IMR-90 (cell line): Measurements from ENCODE around the gene SLC35E4. TPM values are rescaled to one million over a fixed set of nuclear protein-coding genes. Genes with fewer than 3 reads are reported as not detected.

Source experiments
- ATAC-seq: fragments of 200-7000 bp; cut with Tn5 transposase; 2 replicates; pipeline ENCODE4 v1.9.1; 2020; ENCODE audit warnings: low read depth, mild to moderate bottlenecking, moderate library complexity
- BruUV-seq: library from RNA; stranded (reverse); fragments of 400-500 nt; replicated peaks from 2 replicates; lab custom pipeline; 2021; lab: Mats Ljungman, UMichigan
- CTCF ChIA-PET: fragments of 300-600 bp; formaldehyde crosslinking; extraction: SDS; loops from one replicate; lab custom pipeline; 2021; ENCODE audit warnings: antibody characterized with exemption; lab: Yijun Ruan, JAX
- POLR2A ChIA-PET: fragments of 300-600 bp; sonication (Branson Sonifier 250); formaldehyde crosslinking; loops from one replicate; lab custom pipeline; 2022; ENCODE audit warnings: antibody characterized with exemption; ENCODE audit not compliant: unreplicated experiment; lab: Charles Lee
- DNase-seq: peaks from one replicate; pipeline ENCODE4 v3.0.0; 2013
- H2AFZ ChIP-seq: replicated peaks from 2 replicates; pipeline ENCODE3; 2013; ENCODE audit warnings: low read length, mild to moderate bottlenecking; ENCODE audit not compliant: poor library complexity
- H2AK5ac ChIP-seq: 2 replicates; pipeline ENCODE4 v1.6.1; 2013; ENCODE audit warnings: low read depth, low read length, inconsistent platforms
- H2AK9ac ChIP-seq: replicated peaks from 2 replicates; pipeline ENCODE3; 2013; ENCODE audit warnings: mild to moderate bottlenecking, low read depth, low read length, moderate library complexity; ENCODE audit not compliant: poor library complexity
- H2BK120ac ChIP-seq: 2 replicates; pipeline ENCODE4 v1.6.1; 2013; ENCODE audit warnings: low read depth, low read length, inconsistent platforms
- H2BK15ac ChIP-seq: 3 replicates; pipeline ENCODE4 v1.6.1; 2013; ENCODE audit warnings: low read depth, low read length, inconsistent platforms
- H2BK20ac ChIP-seq: 2 replicates; pipeline ENCODE4 v1.6.1; 2013; ENCODE audit warnings: low read depth, mild to moderate bottlenecking, inconsistent platforms, low read length, moderate library complexity
- H2BK5ac ChIP-seq: 2 replicates; pipeline ENCODE4 v1.6.1; 2013; ENCODE audit warnings: mild to moderate bottlenecking, low read depth, low read length, inconsistent platforms; ENCODE audit not compliant: poor library complexity, severe bottlenecking
- H3K14ac ChIP-seq: replicated peaks from 2 replicates; pipeline ENCODE4 v1.6.1; 2013; ENCODE audit warnings: low read depth, low read length, inconsistent platforms
- H3K18ac ChIP-seq: 2 replicates; pipeline ENCODE4 v1.6.1; 2013; ENCODE audit warnings: low read depth, low read length, control low read depth
- H3K23ac ChIP-seq: 2 replicates; pipeline ENCODE4 v1.6.1; 2013; ENCODE audit warnings: low read depth, low read length, inconsistent platforms
- H3K27ac ChIP-seq: 2 replicates; pipeline ENCODE4 v1.5.1; 2013; ENCODE audit warnings: mild to moderate bottlenecking, control low read depth, low read length; ENCODE audit not compliant: insufficient read depth
- H3K27me3 ChIP-seq: 2 replicates; pipeline ENCODE4 v1.6.1; 2013; ENCODE audit warnings: low read length; ENCODE audit not compliant: control insufficient read depth, insufficient read depth
- H3K36me3 ChIP-seq: 2 replicates; pipeline ENCODE4 v1.6.1; 2013; ENCODE audit warnings: low read length, mixed read lengths; ENCODE audit not compliant: control insufficient read depth, insufficient read depth
- H3K4ac ChIP-seq: 2 replicates; pipeline ENCODE4 v1.6.1; 2013; ENCODE audit warnings: low read depth, low read length, inconsistent platforms
- H3K4me1 ChIP-seq: 2 replicates; pipeline ENCODE4 v1.6.1; 2013; ENCODE audit warnings: low read length, mixed read lengths; ENCODE audit not compliant: control insufficient read depth, insufficient read depth
- H3K4me2 ChIP-seq: 2 replicates; pipeline ENCODE4 v1.6.1; 2013; ENCODE audit warnings: low read depth, mild to moderate bottlenecking, control low read depth, low read length, moderate library complexity
- H3K4me3 ChIP-seq: 2 replicates; pipeline ENCODE4 v1.5.1; 2013; ENCODE audit warnings: low read depth, mild to moderate bottlenecking, control low read depth, low read length, moderate library complexity; ENCODE audit not compliant: insufficient read depth
- H3K56ac ChIP-seq: 2 replicates; pipeline ENCODE4 v1.6.1; 2013; ENCODE audit warnings: low read length, inconsistent platforms; ENCODE audit not compliant: insufficient read depth; ENCODE audit errors: extremely low read depth
- H3K79me1 ChIP-seq, 2 experiments: 2 replicates each; pipeline ENCODE4 v1.6.1; 2013; ENCODE audit warnings: low read length in 2 of 2, inconsistent platforms in 1 of 2, low read depth in 1 of 2
- H3K9ac ChIP-seq: 2 replicates; pipeline ENCODE4 v1.6.1; 2013; ENCODE audit warnings: low read depth, low read length, control low read depth
- H3K9me1 ChIP-seq: 2 replicates; pipeline ENCODE4 v1.6.1; 2013; ENCODE audit warnings: low read length, inconsistent platforms; ENCODE audit not compliant: insufficient read depth
- H3K9me3 ChIP-seq: 2 replicates; pipeline ENCODE4 v1.6.1; 2013; ENCODE audit warnings: low read length; ENCODE audit not compliant: control insufficient read depth, insufficient read depth
- H4K20me1 ChIP-seq: 2 replicates; pipeline ENCODE4 v1.6.1; 2013; ENCODE audit warnings: low read length, inconsistent platforms; ENCODE audit not compliant: insufficient read depth
- H4K5ac ChIP-seq: 2 replicates; pipeline ENCODE4 v1.6.1; 2013; ENCODE audit warnings: mild to moderate bottlenecking, low read depth, low read length, control low read depth
- H4K8ac ChIP-seq, 2 experiments: 2 replicates each; pipeline ENCODE4 v1.6.1; 2013; ENCODE audit warnings: low read depth in 2 of 2, low read length in 2 of 2, control low read depth in 1 of 2, inconsistent platforms in 1 of 2
- H4K91ac ChIP-seq: 2 replicates; pipeline ENCODE4 v1.6.1; 2013; ENCODE audit warnings: low read depth, low read length, inconsistent platforms; ENCODE audit not compliant: insufficient read depth
- CHD1 ChIP-seq: IDR thresholded peaks from 2 replicates; pipeline ENCODE4 v1.6.1; 2012; ENCODE audit warnings: low read depth, low read length, improper control_type of control experiment
- FOS ChIP-seq: fragments of 150-350 bp; IDR thresholded peaks from 2 replicates; pipeline ENCODE4 v1.6.1; 2016; ENCODE audit warnings: low read depth, low read length
- MAZ ChIP-seq: IDR thresholded peaks from 2 replicates; pipeline ENCODE4 v1.6.1; 2012; ENCODE audit warnings: low read depth, mild to moderate bottlenecking, low read length, improper control_type of control experiment, moderate library complexity, borderline replicate concordance
- NFE2L2 ChIP-seq: fragments of 150-350 bp; IDR thresholded peaks from 2 replicates; pipeline ENCODE4 v1.6.1; 2016; ENCODE audit warnings: low read depth, mild to moderate bottlenecking, low read length
- RFX5 ChIP-seq: IDR thresholded peaks from 2 replicates; pipeline ENCODE4 v1.8.0; 2012; ENCODE audit warnings: low read depth, mild to moderate bottlenecking, low read length, moderate library complexity
- WGBS, 2 experiments: methylation state at CpG; one replicate each; pipeline versions ENCODE4 v1.1.5 to v1.1.7; 2013; ENCODE audit warnings: missing lambda C conversion rate in 2 of 2; ENCODE audit not compliant: insufficient read length in 1 of 2; ENCODE audit errors: extremely low coverage in 2 of 2; 5-methylcytosine and 5-hydroxymethylcytosine counted together
- dilution Hi-C: fragments of 300-500 bp; cut with HindIII; formaldehyde crosslinking; loops from one replicate; pipeline ENCODE4 v1.14.3; 2018; ENCODE audit warnings: low sequenced_read_pairs; ENCODE audit not compliant: unreplicated experiment
- in situ Hi-C: fragments of 300-500 bp; cut with MboI; formaldehyde crosslinking; loops from 3 replicates; pipeline ENCODE4 v1.14.3; 2019; ENCODE audit warnings: low sequenced_read_pairs, inconsistent platforms, mixed read lengths
- intact Hi-C: fragments of 100-400 bp; cut with micrococcal nuclease; formaldehyde crosslinking; loops from 2 replicates; pipeline ENCODE4 v1.10.0; 2022
- polyA plus RNA-seq, 3 experiments: library from polyadenylated mRNA; depleted of rRNA; stranded (reverse); fragments of >200 nt; gene quantifications; 2 replicates each; pipeline ENCODE4 v1.2.3, GENCODE V29; 2012; ENCODE audit warnings: low replicate concordance in 1 of 3
- total RNA-seq: library from RNA; depleted of rRNA; stranded (reverse); fragments of >200 nt; gene quantifications from 2 replicates; pipeline ENCODE4 v1.2.3, GENCODE V29; 2012
- TF ChIP-seq, protein P1 (sequence below): conservative IDR thresholded peaks from 2 replicates; pipeline ENCODE4 v1.5.1; 2012; ENCODE audit warnings: mild to moderate bottlenecking, low read depth, low read length, improper control_type of control experiment
- TF ChIP-seq, protein P2 (sequence below): fragments of 150-350 bp; IDR thresholded peaks from 2 replicates; pipeline ENCODE4 v1.6.1; 2017; ENCODE audit warnings: mild to moderate bottlenecking, antibody characterized with exemption, low read length, low read depth

Gene SLC35E4
- total and polyA plus RNA-seq, 2 of the 4 experiments (the other 2 are of a cell fraction), result 5.7 to 6.8 TPM

DNA sequence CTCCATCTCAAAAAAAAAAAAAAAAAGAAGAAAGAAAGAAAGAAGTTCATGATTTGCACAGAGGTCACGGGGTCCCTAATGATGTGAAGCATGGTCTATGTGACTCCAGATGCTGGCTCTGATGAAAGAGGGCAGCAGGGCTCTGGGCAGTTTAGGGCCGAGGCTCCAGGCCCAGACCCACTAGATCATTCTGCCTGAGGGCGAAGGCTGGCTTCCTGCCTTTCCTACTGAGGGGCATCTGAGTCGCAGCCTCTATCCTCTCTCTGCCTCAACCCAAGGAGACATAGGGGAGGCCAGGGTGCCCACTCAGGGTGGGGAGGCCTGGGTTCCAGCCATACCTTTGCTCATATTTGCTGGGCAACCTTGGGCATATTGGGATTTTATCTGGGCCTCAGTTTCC is 4.8 kb downstream of the SLC35E4 start:
- no peak overlapping the region for H4K5ac ChIP-seq
- WGBS, 2 experiments, result no CpG with 5 or more reads among the region's 4 CpGs
- no peak for ATAC-seq
- intact Hi-C loops, result no loop called here
- peak overlapping the region; percentile 23 for H2AFZ ChIP-seq
- no peak overlapping the region for H4K8ac ChIP-seq
- H3K9me3 ChIP-seq, result no peaks in the 10 kb centered on the region
- H4K91ac ChIP-seq, result no peak overlapping the region
- no peak overlapping the region for H3K14ac ChIP-seq
- no peak overlapping the region for H2BK20ac ChIP-seq
- H3K4me2 ChIP-seq, result no peak overlapping the region
- no peak overlapping the region for H3K4ac ChIP-seq
- H2AK9ac ChIP-seq, result peak overlapping the region; percentile 45
- no peak overlapping the region for H2BK120ac ChIP-seq
- TF ChIP-seq, protein P1, sequence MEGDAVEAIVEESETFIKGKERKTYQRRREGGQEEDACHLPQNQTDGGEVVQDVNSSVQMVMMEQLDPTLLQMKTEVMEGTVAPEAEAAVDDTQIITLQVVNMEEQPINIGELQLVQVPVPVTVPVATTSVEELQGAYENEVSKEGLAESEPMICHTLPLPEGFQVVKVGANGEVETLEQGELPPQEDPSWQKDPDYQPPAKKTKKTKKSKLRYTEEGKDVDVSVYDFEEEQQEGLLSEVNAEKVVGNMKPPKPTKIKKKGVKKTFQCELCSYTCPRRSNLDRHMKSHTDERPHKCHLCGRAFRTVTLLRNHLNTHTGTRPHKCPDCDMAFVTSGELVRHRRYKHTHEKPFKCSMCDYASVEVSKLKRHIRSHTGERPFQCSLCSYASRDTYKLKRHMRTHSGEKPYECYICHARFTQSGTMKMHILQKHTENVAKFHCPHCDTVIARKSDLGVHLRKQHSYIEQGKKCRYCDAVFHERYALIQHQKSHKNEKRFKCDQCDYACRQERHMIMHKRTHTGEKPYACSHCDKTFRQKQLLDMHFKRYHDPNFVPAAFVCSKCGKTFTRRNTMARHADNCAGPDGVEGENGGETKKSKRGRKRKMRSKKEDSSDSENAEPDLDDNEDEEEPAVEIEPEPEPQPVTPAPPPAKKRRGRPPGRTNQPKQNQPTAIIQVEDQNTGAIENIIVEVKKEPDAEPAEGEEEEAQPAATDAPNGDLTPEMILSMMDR, result no peak
- TF ChIP-seq CHD1 (no peak), MAZ (no peak), RFX5 (no peak), FOS (no peak), NFE2L2 (no peak)
- TF ChIP-seq, protein P2, sequence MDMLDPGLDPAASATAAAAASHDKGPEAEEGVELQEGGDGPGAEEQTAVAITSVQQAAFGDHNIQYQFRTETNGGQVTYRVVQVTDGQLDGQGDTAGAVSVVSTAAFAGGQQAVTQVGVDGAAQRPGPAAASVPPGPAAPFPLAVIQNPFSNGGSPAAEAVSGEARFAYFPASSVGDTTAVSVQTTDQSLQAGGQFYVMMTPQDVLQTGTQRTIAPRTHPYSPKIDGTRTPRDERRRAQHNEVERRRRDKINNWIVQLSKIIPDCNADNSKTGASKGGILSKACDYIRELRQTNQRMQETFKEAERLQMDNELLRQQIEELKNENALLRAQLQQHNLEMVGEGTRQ, result no peak
- H3K36me3 ChIP-seq, result no peaks in the 10 kb centered on the region
- DNase-seq, result no peak
- no peak overlapping the region for H3K27ac ChIP-seq
- H2AK5ac ChIP-seq, result no peak overlapping the region
- in situ Hi-C loops, result no loop called here
- no peaks in the 10 kb centered on the region for H3K27me3 ChIP-seq
- H3K4me3 ChIP-seq, result no peak overlapping the region
- H2BK5ac ChIP-seq, result no peak overlapping the region
- no peak overlapping the region for H3K18ac ChIP-seq
- BruUV-seq, result no TSS peak
- peaks cover 30 to 60% of the 10 kb centered on the region in 2 experiments for H3K79me1 ChIP-seq
- no peak overlapping the region for H3K9ac ChIP-seq
- H3K56ac ChIP-seq, result no peak overlapping the region
- CTCF ChIA-PET, result no interaction called here
- POLR2A ChIA-PET, result no interaction called here
- no peak overlapping the region for H2BK15ac ChIP-seq
- H4K20me1 ChIP-seq, result peaks cover 8% of the 10 kb centered on the region
- dilution Hi-C loops, result no loop called here
- no peak overlapping the region for H3K23ac ChIP-seq
- H3K4me1 ChIP-seq, result peaks cover 23% of the 10 kb centered on the region
- H3K9me1 ChIP-seq, result peaks cover 25% of the 10 kb centered on the region
